Non-pigmented ciliary epithelial cell (primary cell): ENCODE measurements around the gene KCNE4.
"Not testable (repeated sequence)": the region's sequence is repeated elsewhere in the genome, so short reads cannot be mapped to it uniquely, and the experiment has no call there.

Experiments used
- DNase-seq: peaks from one replicate; pipeline ENCODE4 v3.0.0-alpha.2; 2010; ENCODE audit warnings: low read depth

The KCNE4 gene

GRCh38 chr2:223058952-223059716, 7.1 kb downstream of the KCNE4 start:
- no peak for DNase-seq

- DNase-seq, result no peak
Measured at GRCh38 chr2:223060201-223060825, 8.3 kb downstream of the KCNE4 start.

DNA sequence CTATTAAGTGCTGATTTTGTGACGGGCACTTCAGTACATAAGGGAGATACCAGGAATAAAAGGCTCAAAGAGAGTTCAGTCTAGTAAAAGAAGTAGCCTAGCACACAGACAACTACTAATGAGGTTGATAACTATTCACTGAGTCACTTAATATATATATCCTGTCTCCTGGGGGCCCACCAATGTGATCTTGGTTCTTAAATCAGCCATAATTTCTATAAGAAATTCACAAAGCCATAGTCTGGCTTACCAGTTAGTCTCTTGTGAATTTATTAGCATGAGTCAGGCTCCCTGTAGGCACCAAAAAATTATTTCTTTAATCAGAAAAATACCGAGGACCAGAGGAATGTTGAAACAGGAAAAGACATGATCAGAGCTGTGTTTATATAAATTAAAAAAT, 10.4 kb downstream of the KCNE4 start:
- no peak for DNase-seq

DNA sequence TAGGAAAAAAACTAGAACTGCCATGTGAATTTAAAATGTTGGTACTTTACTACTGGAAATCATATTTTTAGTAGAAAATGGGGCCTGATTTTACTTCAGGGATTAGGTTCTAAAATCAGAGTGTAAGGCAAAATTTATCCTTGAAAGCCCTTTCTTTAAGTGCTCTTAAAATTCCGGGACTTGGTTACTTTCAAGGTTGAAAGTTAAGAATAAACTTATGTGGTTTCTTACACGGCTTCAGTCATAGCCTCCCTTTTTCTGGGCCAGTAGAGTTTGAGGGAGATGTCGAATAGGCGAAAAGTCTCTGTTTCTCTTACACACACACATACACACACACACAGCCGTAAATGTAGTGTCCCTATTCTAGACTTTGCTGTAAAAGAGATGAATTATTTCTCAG, 13.1 kb downstream of the KCNE4 start:
- no peak for DNase-seq

DNA sequence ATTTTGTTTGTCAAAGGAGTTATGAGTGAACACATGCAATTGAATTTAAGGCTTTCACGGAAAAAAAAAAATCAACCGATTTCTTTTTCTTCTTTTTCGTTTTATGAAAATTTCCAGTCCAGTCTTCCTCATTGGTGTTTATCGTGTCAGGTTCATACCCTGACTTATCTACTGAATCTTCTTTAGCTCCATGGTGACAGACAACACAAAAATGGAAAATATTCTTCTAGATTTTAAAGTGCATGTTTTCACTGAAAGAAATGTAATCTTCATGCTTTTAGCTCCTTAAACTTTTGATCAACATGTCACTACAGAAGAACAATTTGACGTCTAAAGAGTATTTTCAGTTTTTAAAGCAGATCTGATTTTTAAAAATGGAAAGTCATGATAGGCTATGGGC, 14.7 kb downstream of the KCNE4 start:
- DNase-seq, result no peak

- no peak for DNase-seq
Measured at GRCh38 chr2:223068071-223068470, 16.1 kb downstream of the KCNE4 start.

- no peak for DNase-seq
Measured at GRCh38 chr2:223069465-223069864, 17.5 kb downstream of the KCNE4 start.

DNA sequence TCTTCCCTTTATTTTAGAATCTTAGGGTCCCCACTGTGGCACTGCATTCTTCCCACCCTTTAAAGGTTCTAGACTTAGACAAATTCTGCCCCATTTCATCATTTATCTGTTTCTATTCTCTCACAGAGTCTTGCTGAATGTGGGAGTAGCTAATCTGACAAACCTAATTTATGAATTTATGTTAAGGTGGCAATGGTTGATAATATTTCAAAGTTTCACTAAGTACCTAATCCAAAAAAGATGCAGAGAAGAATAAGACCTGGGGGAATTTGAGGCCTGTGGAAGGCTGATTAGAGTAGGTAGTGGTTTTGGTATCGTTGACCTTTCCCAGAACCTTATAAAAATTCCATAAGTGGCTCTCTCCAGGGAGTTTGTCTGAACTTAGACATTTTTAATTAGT, 18.0 kb downstream of the KCNE4 start:
- DNase-seq, result no peak

- no peak for DNase-seq
Measured at GRCh38 chr2:223071139-223071538, 19.1 kb downstream of the KCNE4 start.

DNA sequence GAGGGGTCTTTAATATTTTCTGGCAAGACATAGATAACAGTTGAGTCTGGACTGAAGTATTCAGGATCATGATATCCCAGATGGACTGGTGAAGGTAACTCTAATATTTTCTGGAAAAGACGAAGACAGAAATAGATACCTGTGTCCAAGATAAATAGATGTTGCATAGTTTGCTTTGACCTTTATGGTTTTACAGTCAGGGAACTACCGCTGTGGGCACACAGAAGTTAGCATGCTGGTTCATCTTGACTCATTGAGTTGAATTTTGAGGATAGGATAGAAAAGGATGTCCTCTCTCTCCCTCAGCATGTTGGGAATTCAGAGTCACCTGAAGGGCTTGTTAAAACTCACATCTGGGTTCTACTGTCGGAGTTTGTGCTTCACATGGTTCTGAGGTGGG, 20.8 kb downstream of the KCNE4 start:
- no peak for DNase-seq

DNA sequence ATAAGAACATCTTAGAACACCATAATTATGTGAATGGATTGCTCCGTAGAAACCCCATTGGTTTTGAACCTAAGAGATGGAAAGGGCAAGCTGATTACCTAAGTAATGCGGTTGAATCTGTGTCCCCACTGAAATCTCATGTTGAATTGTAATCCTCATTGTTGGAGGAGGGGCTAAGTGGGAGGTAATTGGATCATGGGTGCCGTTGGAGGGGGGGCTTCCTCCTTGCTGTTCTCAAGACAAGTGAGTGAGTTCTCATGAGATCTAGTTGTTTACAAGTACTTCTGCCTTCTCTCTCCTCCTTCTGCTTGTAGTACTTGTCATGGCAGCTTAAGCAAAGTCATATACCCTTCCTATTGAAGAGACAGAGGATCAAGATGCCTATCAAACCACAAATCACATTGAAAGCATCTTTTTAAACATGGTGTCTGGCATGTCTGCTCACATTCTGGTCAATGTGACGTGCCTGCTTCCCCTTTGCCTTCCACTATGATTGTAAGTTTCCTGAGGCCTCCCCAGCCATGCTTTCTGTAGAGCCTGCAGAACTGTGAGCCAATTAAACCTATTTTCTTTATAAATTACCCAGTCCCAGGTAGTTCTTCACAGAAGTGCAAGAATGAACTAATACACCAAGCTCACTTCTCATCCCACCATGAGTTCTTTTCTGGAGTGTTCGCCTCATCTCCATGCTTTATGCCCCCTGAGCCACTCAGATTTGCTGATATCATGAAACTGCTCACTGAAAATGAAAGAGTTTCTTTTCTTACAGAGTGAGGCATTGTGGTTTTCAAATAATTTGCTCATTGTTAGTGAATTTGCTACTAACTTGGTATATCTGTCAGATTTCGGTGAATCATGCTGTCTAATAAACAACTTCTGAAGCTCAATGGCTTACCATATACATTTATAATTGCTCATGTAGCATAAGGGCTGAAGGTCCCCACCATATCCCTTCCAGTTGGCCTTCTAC, 23.6 kb downstream of the KCNE4 start:
- DNase-seq, result no peak

DNA sequence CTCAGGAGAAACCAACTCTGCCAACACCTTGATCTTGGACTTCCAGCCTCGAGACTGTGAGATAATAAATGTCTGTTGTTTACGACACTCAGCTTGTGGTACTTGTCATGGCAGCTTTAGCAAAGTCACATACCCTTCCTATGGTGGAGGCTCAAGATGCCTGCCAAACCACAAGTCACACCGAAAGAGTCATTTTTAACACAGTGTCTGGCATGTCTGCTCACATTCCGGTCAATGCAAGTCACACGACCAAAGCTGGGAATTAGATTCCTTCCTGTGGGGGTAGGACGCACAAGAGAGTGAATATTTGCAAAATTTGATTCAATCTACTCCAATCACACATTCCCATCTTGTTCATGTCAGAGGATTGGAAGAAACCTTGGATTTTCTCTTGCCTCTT, 24.6 kb downstream of the KCNE4 start:
- no peak for DNase-seq

DNA sequence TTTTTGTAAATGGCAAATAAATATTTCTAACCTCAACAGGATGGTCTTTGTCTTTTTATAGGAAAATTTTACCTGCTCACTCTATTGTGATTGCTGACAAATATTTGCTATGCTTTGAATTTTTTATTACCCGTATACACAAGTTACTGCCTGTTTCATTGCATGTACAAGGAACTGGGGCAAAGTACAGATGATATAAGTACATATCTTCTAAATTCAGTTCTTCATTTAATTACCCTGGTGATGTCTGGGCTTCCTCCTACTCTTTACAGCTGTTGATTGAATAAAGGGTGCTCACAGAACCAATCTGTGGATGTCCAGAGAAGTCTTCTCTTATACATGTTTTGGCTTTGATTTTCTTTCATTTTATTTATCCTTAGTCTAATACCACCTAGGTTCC, 26.5 kb downstream of the KCNE4 start:
- no peak for DNase-seq

DNA sequence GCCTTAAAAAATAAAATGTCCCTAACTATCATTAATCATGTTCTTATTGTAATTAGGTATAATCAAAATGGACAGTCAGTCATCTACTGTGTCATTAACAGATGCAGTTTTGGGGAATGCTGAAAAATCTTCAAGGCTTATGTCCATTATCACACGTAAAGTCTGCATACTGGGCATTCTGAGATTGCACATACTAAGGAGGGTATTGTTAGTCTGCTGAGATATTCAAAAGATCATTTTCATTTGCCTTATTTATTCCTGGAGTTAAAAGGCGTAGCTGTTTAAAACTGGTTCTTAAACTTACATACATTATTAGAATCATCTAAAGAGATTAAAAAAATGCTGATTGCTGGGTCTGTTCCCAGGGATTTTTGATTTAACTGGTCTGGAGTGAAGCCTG, 27.4 kb downstream of the KCNE4 start:
- no peak for DNase-seq

- no peak for DNase-seq
Measured at GRCh38 chr2:223079925-223080324, 27.9 kb downstream of the KCNE4 start.

GRCh38 chr2:223080790-223081360, 28.9 kb downstream of the KCNE4 start:
- DNase-seq, result not testable (repeated sequence)

DNA sequence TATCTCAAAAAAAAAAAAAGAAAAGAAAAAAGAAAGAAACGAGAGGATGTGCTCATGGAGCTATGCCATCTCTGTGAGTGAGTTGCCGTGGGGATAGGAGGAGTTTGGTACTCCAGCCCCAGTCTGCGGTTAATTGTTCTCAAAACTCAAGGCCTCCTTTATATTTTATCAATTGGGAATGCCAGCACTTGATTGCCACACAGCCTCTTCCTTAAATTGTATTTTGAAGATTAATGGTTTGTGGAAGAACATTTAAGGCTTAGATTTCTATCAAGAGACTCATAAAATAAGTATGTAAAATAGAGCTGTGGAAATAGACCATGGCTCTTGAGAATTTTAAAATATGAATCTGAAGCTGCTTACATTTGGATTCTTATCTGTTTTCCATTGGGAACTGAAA, 29.8 kb downstream of the KCNE4 start:
- no peak for DNase-seq

GRCh38 chr2:223082706-223083105, 30.7 kb downstream of the KCNE4 start:
- DNase-seq, result no peak

- DNase-seq, result no peak
Measured at GRCh38 chr2:223083402-223084070, 31.5 kb downstream of the KCNE4 start.

GRCh38 chr2:223084873-223085272, 32.9 kb downstream of the KCNE4 start:
- DNase-seq, result no peak

- DNase-seq, result no peak
Measured at GRCh38 chr2:223086370-223086981, 34.5 kb downstream of the KCNE4 start.
